ENCODE measurements around the gene PDCD2.
A peak's percentile ranks its signal among the peaks of the same experiment; 100 is the strongest.
"Not testable (repeated sequence)": the region's sequence is repeated elsewhere in the genome, so short reads cannot be mapped to it uniquely, and the experiment has no call there.

Gene PDCD2

DNA sequence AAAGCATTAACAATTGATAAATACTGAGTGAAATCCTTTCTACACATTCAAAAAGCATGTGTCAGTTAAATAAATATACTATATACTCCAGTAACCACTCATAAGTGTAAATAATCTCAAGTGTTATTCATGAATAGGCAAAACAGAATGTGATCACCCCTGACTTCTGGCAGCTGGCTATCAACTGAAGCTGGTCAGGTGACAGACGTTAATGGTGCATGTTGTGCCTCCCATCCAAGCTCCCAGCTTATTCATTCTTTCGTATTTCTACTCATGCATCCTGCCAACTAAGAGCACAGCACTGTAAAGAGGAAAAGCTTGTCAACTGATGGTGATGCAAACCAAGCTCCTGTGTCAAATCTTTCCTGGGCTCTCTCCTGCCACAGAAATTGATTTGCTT, 39.0 kb downstream of the PDCD2 start:
- no peak for DNase-seq

DNA sequence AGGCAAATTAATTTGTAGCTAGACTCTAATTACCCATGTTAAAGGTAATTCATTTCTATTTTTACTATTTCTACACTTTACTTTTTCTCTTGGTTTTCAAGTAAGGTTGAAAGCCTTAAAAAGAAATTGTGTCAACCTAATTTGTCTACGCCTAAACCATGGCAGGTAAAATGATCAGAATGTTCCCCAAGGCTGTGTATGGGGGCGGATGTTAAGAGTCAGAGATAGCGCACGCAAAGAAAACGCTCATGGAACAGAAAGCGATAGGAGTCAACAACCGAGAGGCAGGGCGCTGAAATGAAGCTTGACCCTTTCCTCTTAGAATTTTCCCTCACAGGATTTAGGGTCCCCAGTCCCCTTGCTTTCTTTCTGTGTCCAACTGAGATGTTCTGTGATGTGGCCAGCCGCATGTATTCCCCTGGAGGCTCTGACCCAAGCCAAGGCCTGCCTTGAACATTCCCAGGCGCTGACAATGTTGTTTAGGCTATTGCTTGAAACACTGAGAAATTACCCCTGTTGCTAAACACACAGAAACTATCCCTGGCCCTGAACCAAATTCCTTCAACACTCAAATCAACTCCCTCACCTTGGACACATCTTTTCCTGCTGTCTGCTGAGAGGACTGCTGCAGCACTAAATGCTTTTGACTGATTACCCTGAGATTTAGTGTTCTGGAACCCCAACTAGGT, 42.3 kb downstream of the PDCD2 start:
- no peak for DNase-seq

DNA sequence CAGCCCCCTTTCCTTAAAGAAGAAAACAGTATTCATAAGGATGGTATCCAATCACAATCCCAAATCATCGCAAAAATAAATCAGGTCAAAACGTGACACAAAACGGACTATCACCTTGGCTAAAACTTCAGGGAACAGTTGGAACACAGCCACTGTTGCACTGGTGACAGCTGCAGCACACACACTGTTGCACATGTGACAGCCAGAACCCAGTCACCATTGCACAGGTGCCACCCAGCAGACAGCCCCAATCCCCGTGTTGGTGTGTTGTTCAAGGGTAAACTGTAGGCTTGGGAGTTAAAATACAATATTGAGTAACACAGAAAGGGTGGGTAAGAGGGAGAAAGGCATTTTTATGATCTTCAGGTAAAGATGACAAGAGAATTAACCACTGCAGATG, 47.1 kb downstream of the PDCD2 start:
- no peak for DNase-seq

DNA sequence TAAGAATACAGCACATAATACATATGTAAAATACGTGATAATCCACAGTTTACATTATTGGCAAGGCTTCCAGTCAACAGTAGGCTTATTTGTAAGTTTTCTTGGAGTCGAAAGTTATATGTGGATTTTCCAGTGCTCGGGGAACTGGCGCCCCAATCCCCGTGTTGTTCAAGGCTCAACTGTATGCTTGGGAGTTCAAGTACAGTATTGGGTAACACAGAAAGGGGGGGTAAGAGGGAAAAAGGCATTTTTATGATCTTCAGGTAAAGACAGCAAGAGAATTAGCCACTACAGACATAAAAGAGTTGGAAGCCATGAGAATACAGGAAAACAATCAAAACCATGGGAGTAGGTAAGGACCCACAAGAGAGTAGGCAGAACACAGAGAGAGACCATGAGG, 47.8 kb downstream of the PDCD2 start:
- DNase-seq, result no peak

DNA sequence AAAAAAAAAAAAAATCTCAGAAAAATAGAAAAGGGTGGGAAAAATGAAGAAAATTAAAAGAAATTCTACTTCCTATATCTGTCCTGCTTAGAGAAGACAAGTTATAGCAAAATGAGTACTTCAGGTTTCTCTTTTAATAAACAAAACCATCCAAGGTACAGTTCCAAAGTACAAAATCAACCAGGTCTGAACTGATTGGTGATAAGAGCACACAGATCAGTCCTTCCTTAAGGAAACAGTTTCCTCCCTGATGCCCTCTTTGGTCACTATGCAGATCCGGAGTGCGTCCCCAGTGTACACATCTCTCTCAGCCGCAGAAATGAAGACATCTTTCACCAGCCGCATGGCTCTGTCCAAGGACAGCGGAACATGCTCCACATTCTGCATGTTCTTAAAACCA, 49.4 kb downstream of the PDCD2 start:
- no peak for DNase-seq

DNA sequence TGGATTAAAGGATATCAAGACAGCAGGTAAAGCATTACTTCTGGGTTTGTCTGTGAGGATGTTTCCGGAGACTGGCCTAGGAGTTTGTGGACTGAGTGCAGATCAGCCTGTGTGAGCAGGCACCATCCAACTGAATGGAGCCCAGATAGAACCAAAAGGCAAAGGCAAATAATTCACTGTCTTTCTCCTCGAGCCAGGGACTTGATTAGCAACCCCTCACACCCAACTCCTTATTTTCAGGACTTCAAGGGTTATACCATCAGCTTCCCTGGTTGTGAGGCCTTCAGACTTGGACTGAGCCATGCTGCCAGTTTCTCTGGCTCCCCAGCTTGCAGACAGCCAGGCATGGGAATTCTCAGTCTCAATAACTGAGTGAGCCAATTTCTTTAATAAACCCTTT, 50.6 kb downstream of the PDCD2 start:
- no peak for DNase-seq

DNA sequence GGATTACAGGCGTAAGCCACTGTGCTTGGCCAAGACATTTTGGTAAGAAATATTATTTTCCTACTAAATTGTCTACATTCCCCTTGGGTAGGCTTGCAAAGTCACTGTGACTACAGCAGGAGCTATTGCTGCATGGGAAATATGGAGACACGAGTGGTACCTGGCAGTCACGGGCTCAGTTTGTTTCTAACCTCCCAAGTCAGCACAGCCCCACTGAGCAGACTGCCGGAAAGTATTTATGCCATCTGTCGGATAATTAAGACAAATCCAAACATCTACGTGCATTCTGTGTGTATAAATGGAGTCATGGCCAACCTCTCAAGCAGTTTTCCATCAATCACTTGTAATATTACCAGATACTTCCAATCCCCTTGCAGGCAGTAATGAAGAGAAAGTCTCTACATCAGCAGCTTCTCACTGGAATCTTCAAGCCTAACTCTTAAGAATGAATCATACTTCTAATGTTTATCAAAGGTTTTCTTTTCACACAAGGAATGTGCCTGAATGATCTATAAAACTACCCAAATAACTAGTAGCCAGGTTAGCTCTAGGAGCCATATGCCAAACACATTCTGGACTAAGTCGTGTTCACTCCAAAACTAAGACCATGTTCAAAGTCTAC, 51.5 kb downstream of the PDCD2 start:
- peak; percentile 14 for DNase-seq

DNA sequence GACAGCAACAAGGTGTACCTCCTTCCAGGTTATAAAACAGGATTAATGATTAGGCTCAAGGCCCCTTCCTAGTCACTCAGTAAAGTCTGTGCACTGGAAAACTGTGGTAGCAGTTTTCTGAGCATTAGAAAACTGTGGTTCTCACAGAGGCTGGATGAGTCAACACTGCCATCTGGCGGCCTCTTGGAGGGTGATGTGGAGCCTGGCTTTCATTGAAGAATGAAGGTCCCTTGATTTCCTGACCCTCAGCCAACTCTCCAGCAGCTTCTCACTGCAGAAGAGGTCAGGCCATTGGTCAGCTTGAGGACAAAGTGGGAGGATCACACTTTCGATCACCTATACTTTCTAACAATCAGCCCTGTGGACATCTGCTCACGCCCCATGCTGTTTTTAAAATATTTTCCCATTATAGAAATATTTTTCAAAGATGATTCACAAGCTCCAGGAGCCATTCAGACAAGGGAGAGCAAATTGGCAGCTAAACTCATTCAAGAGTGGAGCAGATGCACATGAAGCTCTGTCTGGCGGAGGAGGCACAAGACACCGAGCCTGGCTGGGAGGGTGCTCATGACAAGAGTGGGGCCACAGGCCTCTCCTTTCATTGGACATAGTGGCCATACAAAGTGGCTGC, 54.5 kb downstream of the PDCD2 start:
- DNase-seq, result peak; percentile 31

DNA sequence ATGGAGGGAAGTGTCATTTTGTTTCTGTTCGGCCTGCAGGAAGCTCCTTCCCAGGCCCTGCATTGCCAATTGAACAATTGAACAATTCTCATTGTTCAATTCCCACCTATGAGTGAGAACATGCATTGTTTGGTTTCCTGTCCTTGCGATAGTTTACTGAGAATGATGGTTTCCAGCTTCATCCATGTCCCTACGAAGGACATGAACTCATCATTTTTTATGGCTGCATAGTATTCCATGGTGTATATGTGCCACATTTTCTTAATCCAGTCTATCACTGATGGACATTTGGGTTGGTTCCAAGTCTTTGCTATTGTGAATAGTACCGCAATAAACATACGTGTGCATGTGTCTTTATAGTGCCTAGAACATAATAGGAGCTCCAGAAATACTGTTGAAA, 56.4 kb downstream of the PDCD2 start:
- DNase-seq, result not testable (repeated sequence)

DNA sequence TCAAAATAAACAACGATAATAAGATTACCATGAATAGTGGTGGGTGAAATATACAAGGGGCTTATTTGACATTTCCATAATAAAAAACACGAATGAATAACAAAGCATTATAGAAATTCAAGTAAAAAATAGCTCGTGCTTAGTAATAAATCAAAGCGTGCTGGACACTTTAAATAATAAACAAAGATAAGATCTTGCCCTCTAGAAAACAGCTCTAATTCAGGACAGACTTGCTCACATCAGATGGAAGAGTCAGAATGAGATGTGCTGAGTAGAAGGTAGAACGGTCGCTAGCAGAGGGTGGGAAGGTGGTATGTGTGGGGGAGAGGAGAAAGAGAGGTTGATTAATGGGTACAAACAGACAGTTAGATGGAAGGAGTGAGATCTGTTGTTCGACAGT, 58.6 kb downstream of the PDCD2 start:
- no peak for DNase-seq
